ENCODE results near the gene CST5. TPM values are rescaled to one million over a fixed set of nuclear protein-coding genes. Genes with fewer than 3 reads are reported as not detected.

CST5 gene
- total RNA-seq, 1 experiment from 2014 or later, result not detected

DNA sequence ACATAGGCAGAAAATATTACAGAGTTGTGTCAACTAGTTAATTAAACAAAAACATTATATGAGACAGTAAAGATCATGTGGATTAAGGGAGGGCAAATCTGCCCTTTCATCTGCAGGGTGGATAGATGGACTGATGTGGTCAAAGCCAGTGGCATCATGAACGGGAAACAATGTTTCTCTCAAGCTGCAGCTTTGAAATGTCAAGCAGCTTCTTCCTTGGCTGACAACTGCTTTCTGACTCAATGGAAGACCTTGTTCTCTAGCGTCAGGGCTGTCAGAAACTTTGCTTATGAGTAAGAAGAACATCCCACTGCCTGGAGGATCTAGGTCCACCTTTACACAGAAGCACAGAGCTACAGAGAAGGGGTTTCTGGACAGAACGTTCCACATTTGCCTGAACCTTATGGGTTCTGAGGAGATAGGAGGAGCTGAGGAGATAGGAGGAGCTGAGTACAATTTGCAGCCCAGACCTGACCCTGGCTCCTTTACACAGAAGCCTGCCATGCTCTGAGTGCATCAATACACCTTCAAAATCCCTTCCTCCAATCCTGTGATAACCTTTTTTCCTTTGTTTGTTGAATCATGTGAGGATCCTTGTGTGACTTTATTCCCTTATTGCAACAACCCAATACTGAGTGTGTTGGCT lies 6.1 kb downstream of the CST5 start:
- H3K9me2 ChIP-seq (ENCODE audit: insufficient read depth), result no peaks in the 10 kb centered on the region
- intact Hi-C loops (cut with micrococcal nuclease), result no loop called here
- no peaks in the 10 kb centered on the region for H3K9me3 ChIP-seq (ENCODE audit: control insufficient read depth in 1 of 2, insufficient read depth in 1 of 2, low read depth in 1 of 2, low read length in 2 of 2)
- H3K27ac ChIP-seq (ENCODE audit: low read depth, low read length), result no peak overlapping the region
- H3K27me3 ChIP-seq (ENCODE audit: insufficient read depth, low read length), result peaks cover 20% of the 10 kb centered on the region
- no peak overlapping the region for H3K4me2 ChIP-seq (ENCODE audit: low read length)
- CTCF ChIA-PET, result no interaction called here
- POLR2A ChIA-PET, result no interaction called here
- no peaks in the 10 kb centered on the region for H3K36me3 ChIP-seq (ENCODE audit: control insufficient read depth in 1 of 2, insufficient read depth in 2 of 2, low read length in 2 of 2)
- no peak overlapping the region for H3K9ac ChIP-seq (ENCODE audit: low read length)
- no TSS peak for BruUV-seq (replicated peaks)
- no peak overlapping the region for H2AFZ ChIP-seq (ENCODE audit: low read depth, low read length, poor library complexity, severe bottlenecking)
- no peaks in the 10 kb centered on the region for H3K4me1 ChIP-seq (ENCODE audit: control insufficient read depth in 1 of 2, insufficient read depth in 2 of 2, low read length in 2 of 2)
- DNase-seq (ENCODE audit: low read depth, low spot score) (no peak), ATAC-seq (no peak)
- TF ChIP-seq EZH2phosphoT487 (IDR thresholded peaks at IDR 0.05; ENCODE audit: borderline replicate concordance), result no peak
- TF ChIP-seq ZFX (IDR thresholded peaks at IDR 0.05), result no peak
- no peak for TF ChIP-seq SIN3A (IDR thresholded peaks at IDR 0.05; ENCODE audit: low read depth)
- TF ChIP-seq POLR2A (IDR thresholded peaks at IDR 0.05; ENCODE audit: borderline replicate concordance, extremely low read depth, insufficient read depth, insufficient read length), result no peak
- TF ChIP-seq, protein P1, sequence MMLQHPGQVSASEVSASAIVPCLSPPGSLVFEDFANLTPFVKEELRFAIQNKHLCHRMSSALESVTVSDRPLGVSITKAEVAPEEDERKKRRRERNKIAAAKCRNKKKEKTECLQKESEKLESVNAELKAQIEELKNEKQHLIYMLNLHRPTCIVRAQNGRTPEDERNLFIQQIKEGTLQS (IDR thresholded peaks at IDR 0.05), result no peak
- TF ChIP-seq CBX3 (IDR thresholded peaks at IDR 0.05; ENCODE audit: low read depth), result no peak
- no peaks in the 10 kb centered on the region for H3K79me2 ChIP-seq (ENCODE audit: insufficient read depth, low read length)
- RAD21 ChIA-PET (ENCODE audit: low non-redundant PET in 1 of 2, low total read pairs in 2 of 2, uncharacterized antibody in 2 of 2, unreplicated experiment in 2 of 2), result no interaction called here
- H4K20me1 ChIP-seq (ENCODE audit: insufficient read depth), result no peaks in the 10 kb centered on the region
- H3K4me3 ChIP-seq (replicated peaks in 1 of 2; ENCODE audit: low read depth in 1 of 2, low read length in 2 of 2), result no peak overlapping the region

DNA sequence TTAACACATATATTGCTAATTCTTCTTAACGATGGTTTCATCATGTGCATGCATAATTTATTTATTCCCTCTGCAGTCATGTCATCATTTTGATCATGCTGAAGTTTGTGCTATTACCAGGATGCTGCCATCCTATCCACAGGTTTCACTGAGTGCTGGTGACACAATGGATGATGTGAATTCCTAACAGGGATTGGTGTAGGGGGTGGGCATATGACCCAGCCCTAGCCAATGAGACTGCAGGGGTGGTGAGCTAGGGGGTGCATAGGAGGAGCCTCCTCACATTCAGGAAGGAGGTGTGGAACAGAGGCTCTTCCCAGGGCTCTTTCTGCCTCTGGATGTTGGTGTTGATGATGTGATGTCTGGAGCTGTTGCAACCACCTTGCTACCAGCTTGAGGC lies 7.5 kb downstream of the CST5 start:
- H4K20me1 ChIP-seq (ENCODE audit: insufficient read depth), result no peaks in the 10 kb centered on the region
- H3K4me2 ChIP-seq (ENCODE audit: low read length), result no peak overlapping the region
- BruUV-seq (replicated peaks), result no TSS peak
- H3K9me3 ChIP-seq (ENCODE audit: control insufficient read depth in 1 of 2, insufficient read depth in 1 of 2, low read depth in 1 of 2, low read length in 2 of 2), result no peaks in the 10 kb centered on the region
- ATAC-seq (no peak), DNase-seq (ENCODE audit: low read depth, low spot score) (no peak)
- TF ChIP-seq EZH2 (IDR thresholded peaks at IDR 0.05) (no peak), RAD21 (IDR thresholded peaks at IDR 0.05; ENCODE audit: low read depth) (no peak), EGR1 (IDR thresholded peaks at IDR 0.05; ENCODE audit: low read depth) (no peak), CEBPB (IDR thresholded peaks at IDR 0.05; ENCODE audit: low read depth) (no peak), TCF7L2 (IDR thresholded peaks at IDR 0.05; ENCODE audit: borderline replicate concordance, extremely low read depth, insufficient read depth, insufficient read length) (no peak), ZFX (IDR thresholded peaks at IDR 0.05) (no peak), SP1 (IDR thresholded peaks at IDR 0.05; ENCODE audit: low read depth) (no peak), SIN3A (IDR thresholded peaks at IDR 0.05; ENCODE audit: low read depth) (no peak), CBX3 (IDR thresholded peaks at IDR 0.05; ENCODE audit: low read depth) (no peak), JUND (IDR thresholded peaks at IDR 0.05) (no peak), SRF (IDR thresholded peaks at IDR 0.05; ENCODE audit: low read depth) (no peak), ELF1 (IDR thresholded peaks at IDR 0.05; ENCODE audit: borderline replicate concordance, low read depth) (no peak)
- TF ChIP-seq, protein P1 (IDR thresholded peaks at IDR 0.05), result no peak
- TF ChIP-seq, protein P2, sequence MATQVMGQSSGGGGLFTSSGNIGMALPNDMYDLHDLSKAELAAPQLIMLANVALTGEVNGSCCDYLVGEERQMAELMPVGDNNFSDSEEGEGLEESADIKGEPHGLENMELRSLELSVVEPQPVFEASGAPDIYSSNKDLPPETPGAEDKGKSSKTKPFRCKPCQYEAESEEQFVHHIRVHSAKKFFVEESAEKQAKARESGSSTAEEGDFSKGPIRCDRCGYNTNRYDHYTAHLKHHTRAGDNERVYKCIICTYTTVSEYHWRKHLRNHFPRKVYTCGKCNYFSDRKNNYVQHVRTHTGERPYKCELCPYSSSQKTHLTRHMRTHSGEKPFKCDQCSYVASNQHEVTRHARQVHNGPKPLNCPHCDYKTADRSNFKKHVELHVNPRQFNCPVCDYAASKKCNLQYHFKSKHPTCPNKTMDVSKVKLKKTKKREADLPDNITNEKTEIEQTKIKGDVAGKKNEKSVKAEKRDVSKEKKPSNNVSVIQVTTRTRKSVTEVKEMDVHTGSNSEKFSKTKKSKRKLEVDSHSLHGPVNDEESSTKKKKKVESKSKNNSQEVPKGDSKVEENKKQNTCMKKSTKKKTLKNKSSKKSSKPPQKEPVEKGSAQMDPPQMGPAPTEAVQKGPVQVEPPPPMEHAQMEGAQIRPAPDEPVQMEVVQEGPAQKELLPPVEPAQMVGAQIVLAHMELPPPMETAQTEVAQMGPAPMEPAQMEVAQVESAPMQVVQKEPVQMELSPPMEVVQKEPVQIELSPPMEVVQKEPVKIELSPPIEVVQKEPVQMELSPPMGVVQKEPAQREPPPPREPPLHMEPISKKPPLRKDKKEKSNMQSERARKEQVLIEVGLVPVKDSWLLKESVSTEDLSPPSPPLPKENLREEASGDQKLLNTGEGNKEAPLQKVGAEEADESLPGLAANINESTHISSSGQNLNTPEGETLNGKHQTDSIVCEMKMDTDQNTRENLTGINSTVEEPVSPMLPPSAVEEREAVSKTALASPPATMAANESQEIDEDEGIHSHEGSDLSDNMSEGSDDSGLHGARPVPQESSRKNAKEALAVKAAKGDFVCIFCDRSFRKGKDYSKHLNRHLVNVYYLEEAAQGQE (IDR thresholded peaks at IDR 0.05; ENCODE audit: low read depth), result no peak
- TF ChIP-seq, protein P3, sequence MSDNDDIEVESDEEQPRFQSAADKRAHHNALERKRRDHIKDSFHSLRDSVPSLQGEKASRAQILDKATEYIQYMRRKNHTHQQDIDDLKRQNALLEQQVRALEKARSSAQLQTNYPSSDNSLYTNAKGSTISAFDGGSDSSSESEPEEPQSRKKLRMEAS (IDR thresholded peaks at IDR 0.05), result no peak
- no peak overlapping the region for H3K4me3 ChIP-seq (replicated peaks in 1 of 2; ENCODE audit: low read depth in 1 of 2, low read length in 2 of 2)
- no peak overlapping the region for H3K27ac ChIP-seq (ENCODE audit: low read depth, low read length)
- H3K9ac ChIP-seq (ENCODE audit: low read length), result no peak overlapping the region
- H3K27me3 ChIP-seq (ENCODE audit: insufficient read depth, low read length), result peaks cover 22% of the 10 kb centered on the region
- ChIA-PET CTCF (no interaction called here), POLR2A (no interaction called here), RAD21 (ENCODE audit: low non-redundant PET in 1 of 2, low total read pairs in 2 of 2, uncharacterized antibody in 2 of 2, unreplicated experiment in 2 of 2) (no interaction called here)
- no peak overlapping the region for H2AFZ ChIP-seq (ENCODE audit: low read depth, low read length, poor library complexity, severe bottlenecking)
- H3K36me3 ChIP-seq (ENCODE audit: control insufficient read depth in 1 of 2, insufficient read depth in 2 of 2, low read length in 2 of 2), result no peaks in the 10 kb centered on the region
- no peaks in the 10 kb centered on the region for H3K4me1 ChIP-seq (ENCODE audit: control insufficient read depth in 1 of 2, insufficient read depth in 2 of 2, low read length in 2 of 2)
- H3K9me2 ChIP-seq (ENCODE audit: insufficient read depth), result no peaks in the 10 kb centered on the region
- intact Hi-C loops (cut with micrococcal nuclease), result no loop called here
- H3K79me2 ChIP-seq (ENCODE audit: insufficient read depth, low read length), result no peaks in the 10 kb centered on the region

Data from HCT116 (cell line).